GF-D8 (cell line): Measurements from ENCODE around the gene ZNF827.

Experiments
- DNase-seq: peaks from one replicate; lab custom pipeline; 2025; lab: John Stamatoyannopoulos, UW

Gene ZNF827

GRCh38 chr4:145933134-145933533 lies 5.5 kb downstream of the ZNF827 start:
- no peak for DNase-seq

GRCh38 chr4:145931403-145931802 lies 7.2 kb downstream of the ZNF827 start:
- no peak for DNase-seq

GRCh38 chr4:145930592-145930991 lies 8.0 kb downstream of the ZNF827 start:
- no peak for DNase-seq

GRCh38 chr4:145929415-145930178 lies 9.0 kb downstream of the ZNF827 start:
- no peak for DNase-seq

DNA sequence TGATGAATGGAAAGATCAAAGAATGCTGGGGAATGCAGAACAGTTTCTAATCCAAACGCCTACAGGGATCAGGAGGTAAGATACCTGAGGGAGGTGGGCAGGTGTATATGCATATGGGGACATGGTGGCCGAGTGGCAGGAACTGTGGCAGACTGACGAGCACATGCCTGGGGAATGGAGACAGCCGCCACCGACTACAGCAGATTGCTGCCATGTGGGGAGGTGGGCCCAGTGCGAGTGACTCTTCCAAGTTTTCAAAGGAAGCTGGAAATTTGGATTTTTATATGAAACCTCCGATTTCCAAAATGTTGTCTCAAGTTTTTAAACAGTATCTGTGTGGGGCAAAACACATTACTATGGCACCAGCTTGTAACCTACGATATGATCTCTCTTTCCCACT lies 9.9 kb downstream of the ZNF827 start:
- DNase-seq: no peak

- no peak for DNase-seq
Measured at GRCh38 chr4:145927030-145927429, 11.6 kb downstream of the ZNF827 start.

DNA sequence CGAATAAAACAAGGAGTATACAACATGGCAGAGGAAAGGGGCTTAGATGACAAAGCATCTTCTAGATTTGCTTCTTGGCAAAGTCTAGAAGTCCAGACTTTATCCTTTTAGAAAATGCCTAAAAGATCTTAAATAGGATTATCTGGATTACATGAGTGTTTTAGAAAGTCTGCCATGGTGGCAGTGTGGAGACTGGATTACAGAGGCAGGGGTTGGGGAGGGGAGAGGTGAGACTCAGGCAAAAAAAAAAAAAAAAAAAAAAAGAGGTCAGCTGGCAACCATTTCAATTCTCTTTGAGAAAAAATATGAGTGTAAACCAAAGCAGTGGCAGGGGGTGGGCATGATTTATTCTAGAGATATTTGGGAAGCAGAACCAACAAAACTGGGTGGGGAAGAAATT lies 17.4 kb downstream of the ZNF827 start:
- DNase-seq: no peak

- no peak for DNase-seq
Measured at GRCh38 chr4:145920205-145920604, 18.4 kb downstream of the ZNF827 start.

DNA sequence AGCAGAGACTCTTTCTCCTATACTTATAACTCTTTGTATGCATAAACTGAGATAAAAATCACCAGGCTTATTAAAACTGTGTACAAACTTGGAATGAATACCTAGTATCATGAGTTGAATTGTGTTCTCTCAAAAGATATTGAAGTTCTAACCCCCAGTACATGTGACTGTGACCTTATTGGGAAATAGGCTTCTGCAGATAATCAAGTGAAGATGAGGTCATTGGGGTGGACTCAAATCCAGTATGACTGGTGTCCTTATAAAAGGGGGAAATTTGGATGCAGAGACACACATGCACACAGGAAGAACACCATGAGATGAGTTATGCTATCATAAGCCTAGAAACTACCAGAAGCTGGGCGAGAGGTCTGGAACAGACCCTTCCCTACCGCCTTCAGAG lies 26.2 kb downstream of the ZNF827 start:
- DNase-seq: no peak

GRCh38 chr4:145909773-145910172 lies 28.9 kb downstream of the ZNF827 start:
- no peak for DNase-seq

DNA sequence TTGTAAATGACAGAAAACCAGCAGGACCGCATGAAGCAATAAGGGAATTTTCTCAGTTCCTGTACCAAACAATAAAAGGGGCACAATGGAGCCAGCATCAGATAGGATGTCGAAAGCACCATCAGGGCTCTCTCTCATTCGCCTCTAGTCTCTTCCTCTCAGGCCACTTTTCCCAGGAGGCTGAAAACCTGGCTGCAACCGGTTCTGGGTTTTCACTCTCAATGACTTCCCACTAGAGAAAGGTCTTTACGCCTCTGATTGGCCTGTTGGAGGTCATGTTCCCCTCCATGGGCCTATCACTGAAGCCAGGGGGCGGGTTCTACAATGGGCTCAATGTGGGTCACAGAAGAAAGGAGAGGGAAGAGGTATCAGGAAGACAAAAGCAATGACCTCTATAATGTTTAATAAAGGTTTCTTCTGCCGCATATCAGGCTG lies 29.3 kb downstream of the ZNF827 start:
- DNase-seq: no peak

DNA sequence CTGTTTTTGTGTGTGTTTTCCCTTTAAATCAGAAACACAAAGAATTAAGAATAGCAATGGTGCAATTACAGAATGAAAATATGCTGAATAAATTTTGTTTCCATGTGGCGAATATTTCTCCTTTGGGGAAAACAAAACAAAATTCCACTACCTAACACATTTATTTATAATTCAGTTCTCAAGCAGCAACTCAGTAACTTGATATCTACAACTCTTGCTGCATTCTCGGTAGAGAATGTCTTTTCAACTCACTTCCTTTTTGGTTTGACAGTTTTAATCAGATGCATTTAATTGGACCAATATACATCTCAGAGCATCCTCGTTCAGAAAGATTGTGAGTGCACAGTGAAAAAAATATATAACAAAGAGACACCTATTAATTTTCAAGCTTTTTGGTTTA lies 30.8 kb downstream of the ZNF827 start:
- no peak for DNase-seq

- no peak for DNase-seq
Measured at GRCh38 chr4:145907390-145907789, 31.2 kb downstream of the ZNF827 start.

GRCh38 chr4:145904413-145905177 lies 34.0 kb downstream of the ZNF827 start:
- no peak for DNase-seq

GRCh38 chr4:145902522-145902921 lies 36.1 kb downstream of the ZNF827 start:
- no peak for DNase-seq

DNA sequence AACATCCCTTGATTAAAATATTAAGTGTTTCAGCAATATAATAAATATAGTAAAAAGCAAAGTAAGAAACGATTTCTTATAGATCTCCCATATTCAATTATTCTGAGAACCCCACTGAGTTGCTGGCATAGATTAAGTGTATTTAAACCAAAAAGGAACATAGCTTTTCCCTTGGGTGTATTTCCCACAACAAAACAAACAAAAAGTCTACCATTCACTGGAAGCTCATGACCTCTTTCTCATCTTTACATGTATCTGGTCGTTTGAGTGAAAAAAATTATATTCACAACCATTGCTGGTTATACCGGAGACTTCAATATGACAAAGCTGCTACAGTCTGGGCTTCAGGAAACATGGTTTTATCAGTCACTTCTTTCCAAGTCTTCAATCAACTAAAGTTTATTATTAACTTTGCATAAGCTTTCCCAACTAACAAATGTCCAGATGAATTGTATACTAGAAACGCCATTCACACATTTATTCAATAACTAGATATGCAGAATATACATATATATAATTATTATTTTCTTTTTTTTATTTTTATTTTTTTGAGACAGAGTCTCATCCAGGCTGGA lies 38.6 kb downstream of the ZNF827 start:
- no peak for DNase-seq

DNA sequence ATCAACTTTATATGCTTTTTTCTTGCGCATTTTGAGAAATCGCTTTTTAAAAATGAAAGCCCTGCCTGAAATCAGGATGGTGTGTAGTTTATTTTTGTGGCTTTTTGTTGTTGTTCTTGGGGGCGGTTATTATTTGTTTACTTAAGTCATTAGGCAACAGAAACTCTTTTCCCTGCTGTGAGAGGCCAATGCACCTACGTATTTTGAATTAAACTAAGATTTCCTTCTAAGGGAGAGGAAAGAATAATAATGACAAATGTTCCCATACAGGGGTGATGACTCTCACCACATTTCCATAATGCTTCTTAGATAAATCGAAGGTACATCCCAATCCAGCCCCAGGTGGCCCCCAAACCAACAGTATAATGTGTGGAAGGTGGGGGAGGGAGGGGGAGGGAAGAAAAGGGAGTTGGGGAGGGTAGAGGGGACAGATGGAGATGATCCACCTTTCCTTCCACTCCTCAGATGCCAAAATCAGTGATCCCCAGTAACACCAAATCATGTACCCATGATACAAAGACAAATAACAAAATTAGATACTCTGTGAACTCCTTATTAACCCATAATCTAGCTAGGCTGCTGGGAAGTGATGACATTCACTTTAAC lies 39.6 kb downstream of the ZNF827 start:
- DNase-seq: no peak

DNA sequence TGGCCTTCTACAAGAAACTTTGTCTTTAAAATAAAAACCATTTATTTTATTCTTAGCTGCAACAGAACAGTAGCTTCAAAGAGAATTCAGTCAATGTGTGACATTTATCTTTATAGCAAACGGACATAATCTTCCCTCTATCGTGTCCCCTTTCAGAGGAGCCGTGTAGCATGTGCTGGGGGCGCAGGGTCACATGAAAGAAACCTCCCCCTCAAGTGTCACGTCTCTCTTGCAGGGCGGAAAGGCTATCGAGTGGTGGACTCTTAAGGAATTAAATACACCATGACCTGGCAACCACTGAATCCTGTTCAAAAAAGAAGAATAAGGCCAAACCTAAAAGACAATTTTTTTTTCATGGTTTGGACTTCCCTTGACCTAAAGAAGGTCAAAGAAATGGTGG lies 40.2 kb downstream of the ZNF827 start:
- no peak for DNase-seq

DNA sequence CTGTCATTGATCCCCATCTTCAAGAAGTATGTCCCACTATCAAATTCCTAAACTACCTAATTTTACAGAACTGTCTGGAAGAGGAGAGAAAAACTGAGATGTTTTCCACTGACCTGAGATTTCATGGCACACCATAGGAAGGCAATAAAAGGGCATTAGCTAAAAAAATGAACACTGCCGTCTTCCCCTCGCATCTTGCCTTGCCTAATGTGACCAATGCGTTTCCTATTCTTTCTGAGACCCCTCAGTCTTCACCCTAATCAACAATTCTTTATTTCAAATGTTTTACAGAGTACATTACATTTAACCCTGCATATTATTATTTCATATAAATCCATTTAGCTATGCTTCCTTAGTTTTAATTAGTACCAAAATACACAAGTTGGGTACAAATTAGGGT lies 43.6 kb downstream of the ZNF827 start:
- no peak for DNase-seq

DNA sequence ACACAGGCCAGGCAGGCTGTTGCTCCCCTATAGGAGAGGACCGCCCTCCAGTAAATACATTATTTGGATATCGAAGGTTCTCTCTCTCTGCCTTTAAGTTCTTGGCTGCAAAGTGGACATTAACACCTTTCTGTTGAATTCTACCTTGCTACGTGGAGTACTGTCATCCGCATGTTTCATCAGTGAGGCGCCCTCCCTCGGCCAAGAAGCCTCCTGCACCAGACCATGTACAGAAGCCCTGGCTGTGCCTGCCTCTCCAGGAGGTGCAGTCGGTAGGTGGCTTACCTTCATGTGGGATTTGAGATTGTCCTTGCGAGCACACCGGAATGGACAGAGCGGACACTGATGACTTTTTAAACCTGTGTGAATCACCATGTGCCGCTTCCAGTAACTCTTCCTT lies 46.7 kb downstream of the ZNF827 start:
- no peak for DNase-seq

DNA sequence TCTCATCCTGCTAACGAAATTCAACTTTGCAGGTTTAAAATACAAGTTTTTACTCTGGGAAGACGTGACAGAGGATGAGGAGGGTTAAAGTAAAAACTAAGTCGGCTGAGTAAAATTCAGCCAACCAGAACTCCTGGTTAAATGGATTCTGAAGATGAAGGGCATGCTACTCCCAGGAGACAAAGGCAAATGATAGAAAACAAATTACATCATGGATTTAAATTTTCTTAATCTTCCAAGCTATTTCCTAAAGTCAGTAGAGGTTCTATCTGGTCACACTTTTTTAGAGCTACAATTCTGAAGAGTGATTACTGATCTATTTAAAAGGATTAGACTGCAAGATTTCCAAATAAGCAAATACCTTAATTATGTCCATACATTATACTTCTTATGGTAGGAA lies 47.9 kb downstream of the ZNF827 start:
- DNase-seq: no peak

DNA sequence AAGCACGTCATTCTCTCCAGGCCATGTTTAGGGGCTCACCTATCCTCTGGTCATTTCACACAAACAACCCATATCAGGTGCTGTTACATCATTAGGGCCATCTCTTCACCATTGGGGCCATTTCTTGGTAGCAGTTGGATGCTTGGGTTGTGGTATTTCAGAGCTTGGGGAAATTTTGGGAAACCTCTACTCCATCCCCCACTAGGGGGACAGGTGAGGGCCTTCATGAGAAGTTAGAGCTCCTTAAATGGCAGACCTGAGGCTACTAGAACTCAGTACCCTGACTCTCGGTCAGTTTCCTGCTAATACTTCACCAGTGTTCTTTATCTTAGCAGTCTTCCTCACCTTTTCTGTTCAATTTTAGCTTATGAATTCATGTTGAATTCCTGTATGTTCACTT lies 50.2 kb downstream of the ZNF827 start:
- no peak for DNase-seq
